Head of caudate nucleus (tissue), 42 donors: Measurements from ENCODE around the gene ANKRD13A.
"Not testable (repeated sequence)": the region's sequence is repeated elsewhere in the genome, so short reads cannot be mapped to it uniquely, and the experiment has no call there.

ENCODE experiments used
- DNase-seq, 42 donors: peaks; one replicate each; pipeline versions ENCODE4 v3.0.0 to v3.0.0-alpha.2; 2020 to 2021; ENCODE audit warnings: mixed read lengths in 7 of 42
- intact Hi-C: fragments of 100-400 bp; cut with DNase I; formaldehyde crosslinking; loops from one replicate; pipeline ENCODE4 v1.15.0; 2022

ANKRD13A gene

GRCh38 chr12:109981311-109981710, 17.9 kb upstream of the ANKRD13A start:
- intact Hi-C loops, result no loop called here

GRCh38 chr12:109982210-109982609, 17.0 kb upstream of the ANKRD13A start:
- no peak for DNase-seq
- intact Hi-C loops, result no loop called here

More at GRCh38 chr12:109981311-109981710, 17.9 kb upstream of the ANKRD13A start:
- no peak for DNase-seq

- no peak for DNase-seq
- intact Hi-C loops, result no loop called here
These were observed 15.6 kb upstream of the ANKRD13A start for GRCh38 chr12:109983432-109984142.

- DNase-seq, intact Hi-C loops: not testable (repeated sequence)
These were observed 13.0 kb upstream of the ANKRD13A start for GRCh38 chr12:109986236-109986635.

- no peak for DNase-seq
- intact Hi-C loops, result no loop called here
These were observed 11.6 kb upstream of the ANKRD13A start for GRCh38 chr12:109987615-109988014.

GRCh38 chr12:109988274-109988673, 11.0 kb upstream of the ANKRD13A start:
- no peak for DNase-seq
- intact Hi-C loops, result no loop called here

GRCh38 chr12:109988903-109989302, 10.3 kb upstream of the ANKRD13A start:
- DNase-seq, result no peak
- intact Hi-C loops, result no loop called here

- intact Hi-C loops, result no loop called here
- DNase-seq, result no peak
These were observed 9.8 kb upstream of the ANKRD13A start for GRCh38 chr12:109989380-109989779.

GRCh38 chr12:109991586-109991985, 7.6 kb upstream of the ANKRD13A start:
- intact Hi-C loops, result no loop called here
- no peak for DNase-seq

- intact Hi-C loops, result no loop called here
- DNase-seq, result no peak
These were observed 6.1 kb upstream of the ANKRD13A start for GRCh38 chr12:109993091-109993490.

GRCh38 chr12:109994401-109995175, 4.6 kb upstream of the ANKRD13A start:
- intact Hi-C loops, result no loop called here
- DNase-seq, result no peak

- intact Hi-C loops, result no loop called here
- peak in 2 of 42 donors; percentile 32 to 49 for DNase-seq
These were observed 3.9 kb upstream of the ANKRD13A start for GRCh38 chr12:109995361-109995685.

- intact Hi-C loops, result no loop called here
- DNase-seq, result peak; percentile 88 to 98 (median 96)
These were observed 3.3 kb upstream of the ANKRD13A start, which contains the start of gene GIT2 for GRCh38 chr12:109995686-109996482. Gene GIT2, minus strand, starts transcription at chr12:109996368. Its CDS starts 144 bp downstream, at chr12:109996224.

- intact Hi-C loops, result no loop called here
- DNase-seq, result no peak
These were observed 2.8 kb upstream of the ANKRD13A start for GRCh38 chr12:109996483-109996853.

- intact Hi-C loops, result no loop called here
- DNase-seq, result no peak
These were observed 1.8 kb upstream of the ANKRD13A start for GRCh38 chr12:109997393-109997792.

- no peak for DNase-seq
- intact Hi-C loops, result no loop called here
These were observed 858 bp upstream of the ANKRD13A start for GRCh38 chr12:109998241-109998903.

- intact Hi-C loops, result no loop called here
- DNase-seq, result no peak
These were observed 380 bp downstream of the ANKRD13A start for GRCh38 chr12:109999649-109999971.

- DNase-seq, result peak in 11 of 42 donors; percentile 25 to 54 (median 38)
- intact Hi-C loops, result no loop called here
These were observed 814 bp downstream of the ANKRD13A start for GRCh38 chr12:109999983-110000505.

- intact Hi-C loops, result no loop called here
- DNase-seq, result no peak
These were observed 2.4 kb downstream of the ANKRD13A start for GRCh38 chr12:110001596-110001995.
